Measurements from ENCODE around the gene ELF1.
A peak's percentile ranks its signal among the peaks of the same experiment; 100 is the strongest.
"Not testable (repeated sequence)": the region's sequence is repeated elsewhere in the genome, so short reads cannot be mapped to it uniquely, and the experiment has no call there.

The ELF1 gene

GRCh38 chr13:40933508-40934204, 85.5 kb downstream of the ELF1 start:
- no peak for DNase-seq (ENCODE audit: low spot score)

GRCh38 chr13:40932252-40932651, 86.9 kb downstream of the ELF1 start:
- no peak for DNase-seq (ENCODE audit: low spot score)

GRCh38 chr13:40931719-40932118, 87.4 kb downstream of the ELF1 start:
- DNase-seq (ENCODE audit: low spot score): no peak

GRCh38 chr13:40929883-40930282, 89.2 kb downstream of the ELF1 start:
- DNase-seq (ENCODE audit: low spot score): not testable (repeated sequence)

GRCh38 chr13:40928980-40929379, 90.1 kb downstream of the ELF1 start:
- DNase-seq (ENCODE audit: low spot score): no peak

- DNase-seq (ENCODE audit: low spot score): no peak
Observed at GRCh38 chr13:40927929-40928328, 91.2 kb downstream of the ELF1 start.

GRCh38 chr13:40923867-40924266, 95.2 kb downstream of the ELF1 start:
- no peak for DNase-seq (ENCODE audit: low spot score)

- DNase-seq (ENCODE audit: low spot score): no peak
Observed at GRCh38 chr13:40922437-40923040, 96.6 kb downstream of the ELF1 start.

GRCh38 chr13:40920826-40921225, 98.3 kb downstream of the ELF1 start:
- no peak for DNase-seq (ENCODE audit: low spot score)

GRCh38 chr13:40919901-40920300, 99.2 kb downstream of the ELF1 start:
- not testable (repeated sequence) for DNase-seq (ENCODE audit: low spot score)

- no peak for DNase-seq (ENCODE audit: low spot score)
Observed at GRCh38 chr13:40916207-40916998, 102.7 kb downstream of the ELF1 start.

GRCh38 chr13:40914863-40915262, 104.3 kb downstream of the ELF1 start:
- not testable (repeated sequence) for DNase-seq (ENCODE audit: low spot score)

- DNase-seq (ENCODE audit: low spot score): no peak
Observed at GRCh38 chr13:40911341-40911740, 107.8 kb downstream of the ELF1 start.

- DNase-seq (ENCODE audit: low spot score): no peak
Observed at GRCh38 chr13:40910324-40911050, 108.6 kb downstream of the ELF1 start.

- not testable (repeated sequence) for DNase-seq (ENCODE audit: low spot score)
Observed at GRCh38 chr13:40909541-40910200, 109.4 kb downstream of the ELF1 start.

GRCh38 chr13:40908546-40908945, 110.6 kb downstream of the ELF1 start:
- DNase-seq (ENCODE audit: low spot score): no peak

- DNase-seq (ENCODE audit: low spot score): not testable (repeated sequence)
Observed at GRCh38 chr13:40901032-40901431, 118.1 kb downstream of the ELF1 start.

GRCh38 chr13:40900568-40900967, 118.5 kb downstream of the ELF1 start:
- DNase-seq (ENCODE audit: low spot score): not testable (repeated sequence)

GRCh38 chr13:40897053-40897452, 122.1 kb downstream of the ELF1 start:
- no peak for DNase-seq (ENCODE audit: low spot score)

GRCh38 chr13:40895227-40896184, 123.6 kb downstream of the ELF1 start:
- DNase-seq (ENCODE audit: low spot score): peak; percentile 9

GRCh38 chr13:40893573-40893972, 125.5 kb downstream of the ELF1 start:
- DNase-seq (ENCODE audit: low spot score): not testable (repeated sequence)

Data from Ammon's horn (tissue), 1 donor.